ENCODE data around the gene CAPN3.
A peak's percentile ranks its signal among the peaks of the same experiment; 100 is the strongest.
"Not testable (repeated sequence)": the region's sequence is repeated elsewhere in the genome, so short reads cannot be mapped to it uniquely, and the experiment has no call there.

Gene CAPN3

DNA sequence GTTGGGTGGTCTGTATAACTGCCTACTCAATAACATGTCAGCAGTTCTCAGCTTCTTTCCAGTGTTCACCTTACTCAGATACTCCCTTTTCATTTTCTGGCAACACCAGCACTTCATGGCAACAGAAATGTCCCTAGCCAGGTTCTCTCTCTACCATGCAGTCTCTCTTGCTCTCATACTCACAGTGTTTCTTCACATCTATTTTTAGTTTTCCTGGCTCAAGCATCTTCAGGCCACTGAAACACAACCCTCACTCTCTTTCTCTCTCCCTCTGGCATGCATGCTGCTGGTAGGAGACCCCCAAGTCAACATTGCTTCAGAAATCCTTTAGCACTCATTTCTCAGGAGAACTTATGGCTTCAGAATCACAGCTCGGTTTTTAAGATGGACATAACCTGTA, at the start of gene CAPN3:
Gene CAPN3, plus strand, starts transcription at position 253 of the 400 bp plus-strand sequence. CDS start 305 bp downstream, outside the sequence.
- H3K27me3 ChIP-seq (ENCODE audit: insufficient read depth, low read depth, severe bottlenecking): no peaks in the 10 kb centered on the region
- H3K36me3 ChIP-seq: no peaks in the 10 kb centered on the region
- DNase-seq: no peak
- H3K9me3 ChIP-seq (ENCODE audit: severe bottlenecking): no peaks in the 10 kb centered on the region
- peak within 1 kb of the TSS; percentile 28; the same call in 1 of the 2 replicates for H3K27ac ChIP-seq
- H3K4me3 ChIP-seq (ENCODE audit: low read depth, low read length): no peak within 1 kb of the TSS
- TF ChIP-seq, protein P1, sequence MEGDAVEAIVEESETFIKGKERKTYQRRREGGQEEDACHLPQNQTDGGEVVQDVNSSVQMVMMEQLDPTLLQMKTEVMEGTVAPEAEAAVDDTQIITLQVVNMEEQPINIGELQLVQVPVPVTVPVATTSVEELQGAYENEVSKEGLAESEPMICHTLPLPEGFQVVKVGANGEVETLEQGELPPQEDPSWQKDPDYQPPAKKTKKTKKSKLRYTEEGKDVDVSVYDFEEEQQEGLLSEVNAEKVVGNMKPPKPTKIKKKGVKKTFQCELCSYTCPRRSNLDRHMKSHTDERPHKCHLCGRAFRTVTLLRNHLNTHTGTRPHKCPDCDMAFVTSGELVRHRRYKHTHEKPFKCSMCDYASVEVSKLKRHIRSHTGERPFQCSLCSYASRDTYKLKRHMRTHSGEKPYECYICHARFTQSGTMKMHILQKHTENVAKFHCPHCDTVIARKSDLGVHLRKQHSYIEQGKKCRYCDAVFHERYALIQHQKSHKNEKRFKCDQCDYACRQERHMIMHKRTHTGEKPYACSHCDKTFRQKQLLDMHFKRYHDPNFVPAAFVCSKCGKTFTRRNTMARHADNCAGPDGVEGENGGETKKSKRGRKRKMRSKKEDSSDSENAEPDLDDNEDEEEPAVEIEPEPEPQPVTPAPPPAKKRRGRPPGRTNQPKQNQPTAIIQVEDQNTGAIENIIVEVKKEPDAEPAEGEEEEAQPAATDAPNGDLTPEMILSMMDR (IDR thresholded peaks at IDR 0.05; ENCODE audit: low read depth, low read length): no peak

DNA sequence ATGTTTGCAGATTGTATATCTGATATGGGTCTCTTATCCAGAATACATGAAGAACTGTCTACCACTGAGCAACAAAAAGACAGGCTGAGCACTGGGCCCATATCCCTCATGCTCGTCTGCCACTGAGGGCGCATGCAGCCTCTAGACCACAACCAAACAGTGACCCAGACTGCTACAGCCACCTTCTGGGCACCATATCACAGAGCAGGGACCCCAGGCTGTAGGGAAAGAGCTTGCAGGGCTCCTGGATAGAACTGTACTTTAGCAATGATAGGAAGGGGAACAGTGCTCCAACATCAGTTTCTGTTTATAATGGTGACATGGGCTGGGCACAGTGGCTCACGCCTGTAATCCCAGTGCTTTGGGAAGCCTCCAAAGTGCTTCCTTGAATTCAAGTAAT, 45.8 kb upstream of the CAPN3 start:
- H3K27ac ChIP-seq: no peak overlapping the region
- H3K27me3 ChIP-seq (ENCODE audit: insufficient read depth, low read depth, severe bottlenecking): no peaks in the 10 kb centered on the region
- no peaks in the 10 kb centered on the region for H3K36me3 ChIP-seq
- no peaks in the 10 kb centered on the region for H3K9me3 ChIP-seq (ENCODE audit: severe bottlenecking)
- no peak overlapping the region for H3K4me3 ChIP-seq (ENCODE audit: low read depth, low read length)
- TF ChIP-seq, protein P1 (IDR thresholded peaks at IDR 0.05; ENCODE audit: low read depth, low read length): 0 out of 2 replicates have a peak, but pooled peaks have one; percentile 16
- DNase-seq: peak; percentile 22

DNA sequence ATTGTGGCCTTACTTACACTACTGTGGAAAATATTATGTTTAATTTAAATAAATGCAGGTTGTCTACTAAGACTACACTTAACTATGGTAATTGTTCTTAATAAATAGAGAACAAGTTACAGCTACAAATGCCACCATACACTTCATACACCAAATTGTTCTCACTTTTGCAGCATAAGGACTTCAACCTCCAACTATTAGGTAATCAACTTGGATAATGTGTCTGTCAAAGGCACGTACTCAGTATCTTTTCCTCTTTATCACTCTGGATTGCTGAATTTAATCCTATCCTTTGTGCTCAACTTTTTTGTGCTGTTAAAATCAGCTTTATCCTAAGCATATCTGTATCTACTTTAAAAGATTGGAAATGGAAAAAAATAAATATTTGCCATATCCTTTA, 44.5 kb upstream of the CAPN3 start:
- Histone ChIP-seq H3K4me3 (ENCODE audit: low read depth, low read length) (no peak overlapping the region), H3K9me3 (ENCODE audit: severe bottlenecking) (no peaks in the 10 kb centered on the region), H3K27me3 (ENCODE audit: insufficient read depth, low read depth, severe bottlenecking) (no peaks in the 10 kb centered on the region), H3K36me3 (no peaks in the 10 kb centered on the region), H3K27ac (no peak overlapping the region)
- no peak for DNase-seq
- TF ChIP-seq, protein P1 (IDR thresholded peaks at IDR 0.05; ENCODE audit: low read depth, low read length): no peak

DNA sequence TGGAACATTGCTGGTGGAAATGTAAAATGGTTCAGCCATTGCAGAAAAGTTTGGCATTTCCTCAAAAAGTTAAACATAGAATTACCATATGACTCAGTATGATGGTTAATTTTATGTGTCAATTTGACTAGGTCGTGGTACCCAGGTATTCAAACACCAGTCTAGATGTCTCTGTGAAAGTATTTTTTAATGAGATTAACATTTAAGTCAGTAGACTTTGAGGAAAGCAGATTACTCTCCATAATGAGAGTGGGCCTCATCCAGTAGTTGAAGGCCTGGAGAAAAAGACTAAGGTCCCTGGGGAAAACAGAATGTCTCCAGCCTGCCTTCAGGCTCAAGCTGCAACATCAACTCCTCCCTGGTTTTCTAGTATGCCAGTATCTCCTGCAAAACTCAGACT, 43.8 kb upstream of the CAPN3 start:
- Histone ChIP-seq H3K27me3 (ENCODE audit: insufficient read depth, low read depth, severe bottlenecking) (no peaks in the 10 kb centered on the region), H3K27ac (no peak overlapping the region), H3K4me3 (ENCODE audit: low read depth, low read length) (no peak overlapping the region), H3K9me3 (ENCODE audit: severe bottlenecking) (no peaks in the 10 kb centered on the region), H3K36me3 (no peaks in the 10 kb centered on the region)
- peak; percentile 43 for DNase-seq
- TF ChIP-seq, protein P1 (IDR thresholded peaks at IDR 0.05; ENCODE audit: low read depth, low read length): no peak

DNA sequence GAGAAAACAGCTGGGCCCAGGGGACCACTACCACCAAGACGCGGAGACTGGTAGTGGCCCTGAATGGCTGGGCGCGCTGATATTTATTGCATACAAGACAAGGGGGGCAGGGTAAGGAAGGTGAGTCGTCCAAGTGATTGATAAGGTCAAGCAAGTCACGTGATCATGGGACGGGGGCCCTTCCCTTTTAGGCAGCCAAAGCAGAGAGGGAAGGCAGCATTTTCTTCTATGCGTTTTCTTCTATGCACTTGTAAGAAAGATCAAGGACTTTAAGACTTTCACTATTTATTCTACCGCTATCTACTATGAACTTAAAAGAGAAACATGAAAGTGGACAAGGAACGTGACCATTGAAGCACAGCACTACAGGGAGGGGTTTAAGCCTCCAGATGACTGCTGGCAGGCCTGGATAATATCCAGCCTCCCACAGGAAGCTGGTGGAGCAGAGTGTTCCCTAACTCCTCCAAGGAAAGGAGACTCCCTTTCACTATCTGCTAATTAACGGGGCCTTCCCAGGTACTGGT, 43.0 kb upstream of the CAPN3 start:
- H3K27me3 ChIP-seq (ENCODE audit: insufficient read depth, low read depth, severe bottlenecking); DNase-seq; H3K36me3 ChIP-seq; H3K27ac ChIP-seq; H3K4me3 ChIP-seq (ENCODE audit: low read depth, low read length); H3K9me3 ChIP-seq (ENCODE audit: severe bottlenecking): not testable (repeated sequence)

DNA sequence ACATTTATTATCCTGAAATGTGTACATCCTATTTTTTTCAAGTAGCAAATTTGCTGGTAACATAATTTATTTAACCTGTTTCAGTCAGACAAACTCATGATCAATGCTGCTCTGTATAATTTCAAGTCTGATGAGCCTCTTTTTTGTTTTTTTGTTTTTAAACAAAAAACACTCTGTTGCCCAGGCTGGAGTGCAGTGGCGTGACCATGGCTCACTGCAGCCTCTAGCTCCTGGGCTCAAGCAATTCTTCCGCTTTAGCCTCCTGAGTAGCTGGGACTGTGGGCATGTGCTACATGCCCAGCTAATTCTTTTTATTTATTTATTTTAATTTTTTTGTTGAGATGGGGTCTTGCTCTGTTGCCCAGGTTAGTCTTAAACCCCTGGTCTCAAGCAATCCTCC, 40.1 kb upstream of the CAPN3 start:
- no peak overlapping the region for H3K27ac ChIP-seq
- no peaks in the 10 kb centered on the region for H3K27me3 ChIP-seq (ENCODE audit: insufficient read depth, low read depth, severe bottlenecking)
- H3K9me3 ChIP-seq (ENCODE audit: severe bottlenecking): no peaks in the 10 kb centered on the region
- TF ChIP-seq, protein P1 (IDR thresholded peaks at IDR 0.05; ENCODE audit: low read depth, low read length): no peak
- no peak overlapping the region for H3K4me3 ChIP-seq (ENCODE audit: low read depth, low read length)
- no peaks in the 10 kb centered on the region for H3K36me3 ChIP-seq
- DNase-seq: no peak

Data from WERI-Rb-1 (cell line).